Measurements from ENCODE around the gene ZNF516.

- TF ChIP-seq CTCF (conservative IDR thresholded peaks at IDR 0.05; ENCODE audit: low read depth, low read length): no peak
- TF ChIP-seq POLR2A (IDR thresholded peaks at IDR 0.05; ENCODE audit: low read depth, low read length): no peak
- TF ChIP-seq RFX5 (IDR thresholded peaks at IDR 0.05; ENCODE audit: low read depth, low read length): no peak
- no peak for TF ChIP-seq CHD1 (IDR thresholded peaks at IDR 0.05; ENCODE audit: low read depth, low read length)
- no peak for TF ChIP-seq BHLHE40 (IDR thresholded peaks at IDR 0.05; ENCODE audit: low read depth, low read length)
These were observed 3.6 kb downstream of the ZNF516 start for GRCh38 chr18:76491473-76491775.
